ENCODE data around the gene PRAMEF10.
"Not testable (repeated sequence)": the region's sequence is repeated elsewhere in the genome, so short reads cannot be mapped to it uniquely, and the experiment has no call there.

PRAMEF10 gene

GRCh38 chr1:12898170-12898569, at the start of gene PRAMEF10:
PRAMEF10 (minus strand) TSS chr1:12898270; CDS start chr1:12895847, 2,423 bp downstream.
- DNase-seq = not testable (repeated sequence)

GRCh38 chr1:12947480-12947879, 49.4 kb upstream of the PRAMEF10 start, which contains the start of gene PRAMEF6:
PRAMEF6 (minus strand) TSS chr1:12947580; CDS start chr1:12942518, 5,062 bp downstream.
- not testable (repeated sequence) for DNase-seq

GRCh38 chr1:12924368-12924767, 26.3 kb upstream of the PRAMEF10 start:
- DNase-seq = not testable (repeated sequence)

GRCh38 chr1:12921749-12922148, 23.7 kb upstream of the PRAMEF10 start:
- DNase-seq = not testable (repeated sequence)

GRCh38 chr1:12916310-12916709, 18.2 kb upstream of the PRAMEF10 start, which contains the start of gene PRAMEF7:
PRAMEF7 (plus strand) TSS chr1:12916610; CDS start chr1:12917693, 1,083 bp downstream.
- DNase-seq = not testable (repeated sequence)

GRCh38 chr1:12903793-12904572, 5.9 kb upstream of the PRAMEF10 start:
- DNase-seq = not testable (repeated sequence)

- DNase-seq = not testable (repeated sequence)
Observed at GRCh38 chr1:12899186-12899585, 1.1 kb upstream of the PRAMEF10 start.

- not testable (repeated sequence) for DNase-seq
Observed at GRCh38 chr1:12886101-12886500, 12.0 kb downstream of the PRAMEF10 start, which contains the start of gene PRAMEF4. PRAMEF4 (minus strand) TSS chr1:12886201; CDS start chr1:12883394, 2,807 bp downstream.

- DNase-seq = not testable (repeated sequence)
Observed at GRCh38 chr1:12878453-12878852, 19.6 kb downstream of the PRAMEF10 start.

GRCh38 chr1:12863131-12863880, 34.8 kb downstream of the PRAMEF10 start:
- DNase-seq = not testable (repeated sequence)

- DNase-seq = not testable (repeated sequence)
Observed at GRCh38 chr1:12856786-12857185, 41.3 kb downstream of the PRAMEF10 start, which contains the start of gene PRAMEF2. PRAMEF2 (plus strand) TSS chr1:12857086; CDS start chr1:12859010, 1,924 bp downstream.

GRCh38 chr1:12851779-12852178, 46.3 kb downstream of the PRAMEF10 start:
- DNase-seq = no peak

GRCh38 chr1:12848620-12849019, 49.5 kb downstream of the PRAMEF10 start, which contains the start of gene HNRNPCL1:
HNRNPCL1 (minus strand) TSS chr1:12848720; CDS start chr1:12848289, 431 bp downstream.
- DNase-seq = not testable (repeated sequence)

All from activated T-cell treated with anti-CD3 and anti-CD28 coated beads for 4 hours (primary cell).